ENCODE results near the gene CEP112.

The CEP112 gene

DNA sequence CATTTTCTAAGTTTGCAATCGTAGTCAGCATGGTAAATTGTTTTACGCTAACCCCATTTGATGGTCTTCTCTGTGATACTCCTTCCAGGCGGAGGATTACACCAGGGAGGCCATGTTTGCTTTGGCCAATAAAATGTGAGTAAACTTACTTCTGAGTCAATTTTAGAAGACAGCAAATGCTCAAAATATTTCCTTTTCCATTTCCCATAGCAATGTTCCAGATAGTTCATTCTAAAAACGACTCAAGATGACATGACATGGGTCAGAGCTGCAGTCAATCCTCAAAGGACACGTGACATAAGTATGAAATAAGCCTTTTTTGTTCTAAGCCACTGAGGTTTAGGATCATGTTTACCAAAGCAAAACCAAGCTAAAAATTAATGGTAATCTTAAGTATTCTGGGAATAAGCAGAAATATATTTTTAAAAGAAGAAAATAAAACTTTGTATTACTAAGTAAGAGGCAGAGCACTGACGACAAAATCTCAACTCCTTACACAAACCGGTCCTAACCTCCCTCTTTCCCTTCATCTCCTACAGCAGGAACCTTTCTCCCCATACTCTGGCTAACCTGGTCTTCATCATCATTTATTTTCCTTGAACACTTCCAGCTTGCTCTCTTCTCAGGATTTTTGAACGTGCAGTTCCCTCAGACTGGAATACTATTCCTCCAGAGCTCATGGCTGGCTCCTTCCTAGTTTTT, 266.2 kb downstream of the CEP112 start:
- DNase-seq (ENCODE audit: low read depth), result peak; percentile 82

DNA sequence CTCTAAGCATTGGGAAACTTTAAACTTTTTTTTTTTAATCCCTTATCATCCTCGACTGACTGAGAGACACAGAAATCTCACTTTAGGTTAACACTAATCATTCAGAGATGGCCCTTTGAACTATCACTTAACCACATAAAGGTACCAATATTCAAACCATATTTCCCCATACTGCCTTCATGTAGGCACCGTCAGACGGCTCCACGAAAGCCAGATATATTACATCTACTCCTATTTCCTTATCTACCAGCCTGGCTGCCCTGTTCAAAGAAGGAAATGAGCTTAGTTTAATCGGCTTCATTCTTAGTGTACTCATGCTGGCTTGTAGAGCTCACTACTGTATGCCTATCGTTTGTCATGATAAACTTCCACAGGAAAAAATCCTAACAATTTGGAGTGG, 270.9 kb downstream of the CEP112 start:
- no peak for DNase-seq (ENCODE audit: low read depth)

DNA sequence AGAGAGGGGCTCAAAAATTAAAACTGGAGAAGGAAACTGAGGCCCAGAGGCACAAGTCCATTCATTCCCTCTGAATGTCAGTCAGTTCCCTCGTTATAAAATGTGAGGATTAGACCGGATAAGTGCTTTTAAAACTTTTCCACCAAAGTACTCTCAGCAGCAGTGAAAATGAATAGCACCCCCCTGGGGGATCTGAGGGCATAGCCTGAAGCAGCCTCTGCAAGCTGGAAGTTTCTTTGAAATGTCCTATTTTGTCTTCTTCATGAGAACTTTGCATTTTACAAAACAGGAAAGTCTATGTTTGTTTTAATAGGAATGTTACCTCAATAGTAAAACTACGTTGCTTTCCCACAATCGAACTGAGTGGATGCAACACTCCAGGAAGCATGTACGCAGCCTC, 273.0 kb downstream of the CEP112 start:
- no peak for DNase-seq (ENCODE audit: low read depth)

DNA sequence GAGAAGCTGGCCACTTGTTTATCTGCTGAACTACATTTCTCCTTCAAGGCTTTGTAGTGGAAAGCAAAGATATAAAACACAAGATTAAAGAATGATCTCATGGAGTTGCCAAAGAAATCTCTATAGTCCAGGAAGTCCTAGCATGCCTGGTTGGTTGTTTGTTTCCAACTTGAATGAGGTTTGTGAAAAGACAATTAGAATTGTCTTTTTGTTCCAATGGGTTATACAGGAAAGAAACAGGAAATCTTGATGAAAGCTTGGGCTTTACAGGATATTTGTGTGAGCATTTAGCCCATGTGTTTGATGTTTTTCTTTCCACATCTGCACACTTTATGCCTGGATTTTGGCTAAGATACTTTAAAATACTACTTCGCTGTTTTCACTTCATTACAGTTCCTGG, 273.4 kb downstream of the CEP112 start:
- no peak for DNase-seq (ENCODE audit: low read depth)

DNA sequence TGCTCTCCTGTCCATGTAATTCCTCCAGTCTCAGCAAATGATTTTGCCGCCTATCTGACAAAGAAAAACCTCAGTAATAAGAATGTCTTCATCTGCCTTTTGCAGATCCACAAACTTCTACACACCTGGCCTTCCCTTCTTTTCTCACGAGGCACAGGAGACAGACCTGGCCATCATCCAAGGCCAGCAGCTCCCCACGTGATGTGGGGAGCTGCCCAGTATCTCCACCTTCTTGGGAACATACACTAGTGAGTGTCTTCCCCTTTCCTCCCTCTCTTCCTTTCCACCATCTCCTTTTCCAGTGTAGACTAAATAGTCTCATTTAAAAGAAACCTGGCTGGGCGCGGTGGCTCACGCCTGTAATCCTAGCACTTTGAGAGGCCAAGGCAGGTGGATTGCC, 274.4 kb downstream of the CEP112 start:
- no peak for DNase-seq (ENCODE audit: low read depth)

DNA sequence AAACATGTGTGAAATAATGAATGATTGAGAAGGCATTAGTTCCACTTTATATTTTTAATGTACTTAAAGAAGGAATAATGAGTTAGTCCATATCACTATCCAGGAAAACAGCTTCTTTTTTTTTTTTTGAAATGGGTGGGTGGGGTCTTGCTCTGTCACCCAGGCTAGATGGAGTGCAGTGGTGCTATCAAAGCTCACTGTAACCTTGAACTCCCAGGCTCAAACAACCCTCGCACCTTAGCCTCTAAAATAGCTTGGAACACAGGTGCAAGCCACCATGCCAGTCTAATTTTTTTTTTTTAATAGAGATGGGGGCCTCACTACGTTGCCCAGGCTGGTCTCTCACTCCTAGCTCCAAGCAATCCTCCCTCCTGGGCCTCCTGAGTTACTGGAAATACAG, 275.5 kb downstream of the CEP112 start:
- DNase-seq (ENCODE audit: low read depth), result no peak

DNA sequence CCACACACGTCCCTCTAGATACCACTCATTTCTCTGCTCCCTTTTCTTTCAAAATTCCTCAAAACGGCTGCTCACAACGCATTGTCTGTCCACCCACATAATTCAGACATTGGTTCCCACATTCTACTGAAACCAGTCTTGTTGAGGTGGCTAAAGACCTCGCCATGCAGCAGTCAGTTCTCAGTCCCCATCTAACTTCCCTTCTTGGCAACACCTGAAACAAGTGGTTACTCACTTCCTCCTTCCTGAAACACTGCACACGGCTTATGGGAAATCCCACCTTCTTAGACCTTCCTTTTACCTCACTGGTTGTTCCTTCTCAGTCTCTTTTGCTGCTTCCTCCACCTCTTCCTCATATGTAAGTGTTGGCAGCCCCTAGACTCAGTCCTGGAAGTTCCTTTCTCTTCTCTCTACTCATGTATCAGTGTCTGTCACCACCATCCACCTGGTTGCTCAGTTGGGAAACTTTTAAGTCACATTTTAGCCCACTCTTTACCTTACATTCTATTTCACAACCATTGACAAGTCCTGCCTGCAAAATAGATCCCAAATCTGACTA, 277.1 kb downstream of the CEP112 start:
- DNase-seq (ENCODE audit: low read depth), result no peak

DNA sequence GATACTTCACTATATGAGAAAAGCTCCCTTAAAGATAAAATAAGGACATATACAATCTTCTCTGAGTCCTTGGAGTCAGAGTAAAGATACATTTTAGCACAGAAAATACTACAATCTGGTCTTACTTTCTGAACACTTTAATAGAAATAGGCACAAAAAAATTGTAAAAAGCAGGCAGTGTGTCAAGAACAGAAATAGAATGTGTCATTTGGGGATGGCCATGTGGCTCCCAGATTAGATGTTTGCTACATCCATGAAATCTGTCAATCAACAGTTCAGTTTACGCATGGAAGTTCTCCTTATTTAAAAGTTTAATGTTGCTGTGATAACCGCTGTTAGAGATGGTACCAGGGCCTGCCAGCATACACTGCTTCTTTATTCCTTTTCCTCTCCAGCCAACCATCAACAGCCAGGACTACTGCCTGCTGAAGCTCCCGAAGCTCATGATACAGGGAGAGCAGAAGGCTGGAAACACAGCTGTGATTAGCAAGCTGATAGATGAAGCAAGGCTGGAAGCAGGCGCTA, 278.5 kb downstream of the CEP112 start:
- no peak for DNase-seq (ENCODE audit: low read depth)

DNA sequence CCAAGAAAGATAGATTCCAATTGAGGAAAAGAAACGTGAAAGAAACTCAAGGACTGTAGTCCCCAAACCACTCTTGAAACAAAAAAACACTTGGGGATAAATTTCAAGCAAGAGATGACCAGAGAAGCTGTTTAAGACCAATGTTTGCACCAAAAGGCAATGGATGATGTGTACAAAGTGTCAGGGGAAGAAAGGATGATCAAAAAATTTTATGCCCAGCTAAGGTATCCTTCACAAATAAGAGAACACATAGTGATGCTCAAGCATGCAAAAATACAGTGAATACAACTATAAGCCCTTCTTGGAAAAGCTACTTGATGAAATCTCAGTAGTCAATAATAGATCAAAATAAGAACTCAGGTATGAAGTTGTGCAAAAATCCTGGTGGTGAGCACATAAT, 281.1 kb downstream of the CEP112 start:
- DNase-seq (ENCODE audit: low read depth), result no peak

DNA sequence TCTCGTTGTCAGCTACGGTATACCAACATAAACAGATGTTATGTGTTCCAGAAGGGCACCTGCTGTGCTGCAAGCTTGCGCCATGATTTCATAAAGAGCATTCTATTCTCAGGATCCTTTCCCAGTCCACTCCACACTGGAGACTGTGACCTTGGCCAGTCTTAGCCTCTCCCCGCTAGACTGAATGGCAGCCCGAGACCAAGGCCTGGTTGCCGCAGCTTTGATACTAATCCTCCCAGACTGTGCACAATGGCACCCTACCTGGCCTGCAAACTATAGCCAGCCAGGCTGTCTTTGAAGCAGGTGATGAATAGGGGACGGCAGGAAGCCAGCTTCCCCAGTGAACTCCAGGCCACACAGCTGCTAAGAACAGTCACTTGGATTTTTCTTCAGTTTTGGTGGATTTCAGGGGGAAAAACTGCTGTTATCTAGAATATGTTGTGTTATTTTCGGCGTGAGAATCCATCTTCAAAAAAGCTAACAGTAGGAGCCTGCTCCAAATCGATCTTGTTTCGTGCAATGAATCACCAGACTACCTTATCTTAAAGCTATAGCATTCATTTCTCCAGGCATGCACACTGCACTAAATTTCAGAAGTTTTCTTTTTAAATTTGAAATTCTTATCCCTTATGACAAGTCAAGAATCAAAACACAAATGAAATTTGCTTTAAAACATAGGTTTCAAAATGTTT, 289.0 kb downstream of the CEP112 start:
- no peak for DNase-seq (ENCODE audit: low read depth)

DNA sequence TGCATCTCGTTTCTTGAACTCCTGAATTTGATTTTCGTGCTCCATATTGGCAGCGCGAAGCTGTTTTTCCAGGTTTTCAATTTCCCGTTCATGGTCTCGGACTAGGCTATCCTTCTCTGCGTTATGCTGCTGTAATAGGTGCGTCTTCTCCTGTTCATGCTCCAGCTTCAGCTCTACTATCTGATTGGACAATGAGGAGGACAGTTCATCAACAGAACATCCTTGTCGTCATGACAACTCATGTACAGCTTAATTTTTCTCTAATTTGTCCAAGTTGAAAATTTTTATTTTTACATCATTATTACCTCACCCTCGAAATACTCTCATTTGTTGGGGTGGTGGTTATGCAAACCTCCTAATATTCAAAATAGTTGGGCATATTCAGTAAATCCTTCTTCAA, 289.8 kb downstream of the CEP112 start:
- no peak for DNase-seq (ENCODE audit: low read depth)

DNA sequence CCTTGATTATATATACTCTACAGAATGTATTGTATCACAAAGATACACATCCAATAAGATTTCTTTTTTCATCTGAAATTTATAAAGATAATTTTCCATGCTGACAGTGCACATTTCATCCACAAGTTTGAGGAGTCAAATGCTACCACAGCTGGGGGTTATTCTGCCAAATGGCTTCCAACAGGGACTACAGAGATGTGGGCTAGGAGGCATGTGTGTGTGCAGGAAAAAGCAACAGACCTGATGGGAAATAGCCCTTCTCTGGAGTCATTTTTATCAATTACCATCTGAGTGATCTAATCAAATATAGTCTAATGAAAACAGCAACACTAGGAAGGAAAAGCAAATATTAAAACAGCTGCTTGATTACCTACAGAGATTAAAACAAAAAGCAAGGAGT, 290.5 kb downstream of the CEP112 start:
- no peak for DNase-seq (ENCODE audit: low read depth)

DNA sequence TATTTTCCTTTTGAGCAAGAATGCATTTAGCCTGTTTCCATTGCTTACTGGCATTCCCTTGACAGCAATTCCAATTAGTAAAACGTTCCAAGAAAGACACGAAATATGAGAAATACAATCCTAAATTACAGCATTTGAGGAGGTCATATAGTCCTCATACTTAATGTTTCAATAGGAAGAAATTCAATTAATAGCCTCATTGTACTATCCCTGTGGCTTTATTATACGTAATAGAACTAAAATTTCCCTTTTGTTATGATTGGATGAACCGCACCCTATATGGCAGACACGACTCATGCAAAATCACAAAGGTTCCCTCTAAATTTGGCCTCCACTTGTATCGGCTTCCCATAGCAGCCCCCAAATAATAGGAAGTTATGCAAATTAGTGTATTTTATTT, 291.7 kb downstream of the CEP112 start:
- DNase-seq (ENCODE audit: low read depth), result no peak

DNA sequence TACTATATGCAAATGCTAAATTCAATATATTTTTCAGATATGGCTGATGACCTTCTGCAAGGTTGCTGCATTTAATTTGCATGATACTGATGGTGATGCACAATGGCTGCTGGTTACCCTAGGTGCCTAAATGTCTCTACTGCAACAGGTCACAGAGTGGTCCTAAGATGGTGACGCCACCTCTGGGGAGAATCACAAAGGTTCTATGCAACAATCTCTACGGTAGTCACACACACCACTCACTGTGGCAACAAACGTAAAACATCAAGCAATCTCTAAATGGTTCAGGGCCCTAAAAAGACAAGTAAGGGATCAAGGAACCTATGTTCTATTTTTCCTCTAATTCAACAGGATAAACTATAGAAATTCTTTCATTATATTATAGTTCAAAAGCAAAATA, 293.3 kb downstream of the CEP112 start:
- DNase-seq (ENCODE audit: low read depth), result no peak

DNA sequence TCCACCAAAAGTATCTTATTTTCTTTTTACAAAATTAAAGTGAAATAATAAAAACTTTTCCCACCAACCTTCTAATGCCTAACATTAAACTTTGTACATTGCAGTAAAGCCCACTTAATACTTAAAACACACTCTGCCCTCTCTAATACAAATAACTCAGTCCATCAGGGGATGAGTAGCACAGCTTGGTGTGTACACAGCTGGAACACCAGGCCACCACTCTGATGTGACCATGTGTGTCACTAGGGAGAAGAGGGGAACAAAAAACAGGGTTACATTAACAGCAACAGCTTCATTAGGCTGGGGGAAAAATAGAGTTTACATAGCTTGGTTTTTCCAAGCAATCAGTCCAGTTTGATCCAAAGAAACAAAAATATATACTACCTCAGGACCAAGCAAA, 295.0 kb downstream of the CEP112 start:
- DNase-seq (ENCODE audit: low read depth), result no peak

DNA sequence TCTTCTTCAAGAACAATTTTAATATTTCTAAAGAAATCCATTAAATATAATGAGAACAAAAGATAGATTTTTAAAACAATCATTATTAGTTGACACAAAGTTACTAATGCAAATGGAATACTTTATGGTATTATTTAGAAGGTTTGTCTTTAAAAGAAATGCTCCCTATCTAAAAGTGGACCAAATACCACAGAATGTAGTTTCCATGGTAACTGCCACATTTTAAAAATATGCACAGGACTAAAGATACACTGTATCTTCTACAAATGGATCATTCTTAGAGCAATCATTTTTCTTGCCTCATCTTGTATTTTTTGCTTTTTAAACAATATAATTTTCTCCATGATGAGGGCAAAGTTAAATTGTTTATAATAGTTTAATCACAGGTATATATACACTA, 296.0 kb downstream of the CEP112 start:
- DNase-seq (ENCODE audit: low read depth), result no peak

DNA sequence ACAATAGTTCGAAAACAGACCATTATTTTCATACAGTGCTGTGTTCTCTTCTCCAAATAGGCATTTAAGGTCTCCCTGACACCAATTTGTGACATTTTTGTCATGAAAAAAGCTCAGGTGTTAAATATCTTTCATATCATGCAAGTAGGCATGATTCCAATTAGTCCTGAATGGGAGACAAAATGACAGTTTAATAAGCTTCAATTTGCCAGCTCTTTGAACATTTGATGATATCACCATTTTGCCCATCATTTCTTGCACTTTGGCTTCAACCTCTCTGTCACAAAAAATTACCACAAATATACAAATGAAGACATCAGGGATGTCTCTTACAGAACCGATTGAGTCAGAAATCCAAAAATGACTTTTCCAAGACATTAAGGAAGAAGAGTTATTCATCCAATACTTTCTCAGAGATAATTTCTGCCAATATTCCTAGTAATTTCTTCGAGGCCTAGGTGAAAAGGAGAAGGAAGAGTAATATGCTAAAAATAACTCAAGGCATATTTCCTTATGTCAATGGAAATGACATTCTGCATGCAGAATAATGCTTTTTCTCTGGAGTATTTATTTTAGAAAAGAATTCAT, 298.1 kb downstream of the CEP112 start:
- no peak for DNase-seq (ENCODE audit: low read depth)

DNA sequence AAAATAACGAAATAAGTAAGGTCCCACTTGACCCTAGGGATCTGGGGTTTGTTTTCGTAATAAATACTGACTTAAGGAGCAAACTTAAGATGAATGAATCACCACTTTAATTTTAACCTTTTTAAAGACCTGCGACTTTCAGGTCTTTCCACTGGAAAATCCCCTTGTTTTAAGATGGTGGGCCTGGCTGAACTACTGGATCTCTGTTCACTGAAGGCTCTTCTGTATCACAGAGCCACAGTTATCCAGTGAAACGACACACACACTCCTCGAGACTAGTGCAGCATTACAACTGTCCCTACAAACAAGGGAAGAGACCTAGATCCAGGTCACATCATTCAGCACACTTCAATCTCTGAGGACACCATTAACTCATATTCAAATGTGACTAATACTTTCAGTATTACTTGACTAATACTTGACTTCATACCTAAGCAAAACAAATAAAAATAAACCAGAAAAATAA, 299.0 kb downstream of the CEP112 start:
- no peak for DNase-seq (ENCODE audit: low read depth)

DNA sequence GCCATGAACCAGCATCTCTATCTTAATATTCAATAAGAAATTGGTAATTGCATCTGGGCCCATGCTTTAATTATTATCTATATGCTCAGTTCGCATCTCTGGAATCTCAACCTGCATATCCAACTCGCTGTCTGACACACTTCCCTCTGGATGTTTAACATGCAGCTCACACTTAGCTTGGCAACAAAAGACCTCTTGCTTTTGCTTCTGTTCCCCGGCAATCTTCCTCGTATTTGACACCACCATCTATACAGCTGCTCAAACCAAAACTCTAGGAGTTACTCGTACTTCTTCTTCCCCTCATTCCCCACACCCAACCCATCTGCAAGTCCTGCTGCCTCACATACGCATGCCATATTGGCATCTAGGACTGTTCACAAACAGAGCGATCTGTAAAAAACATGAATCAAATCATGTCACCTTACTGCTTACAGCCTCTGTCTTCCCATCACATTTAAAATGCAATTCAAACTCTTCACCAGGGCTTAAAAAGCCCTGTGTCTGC, 300.6 kb downstream of the CEP112 start:
- DNase-seq (ENCODE audit: low read depth), result no peak

DNA sequence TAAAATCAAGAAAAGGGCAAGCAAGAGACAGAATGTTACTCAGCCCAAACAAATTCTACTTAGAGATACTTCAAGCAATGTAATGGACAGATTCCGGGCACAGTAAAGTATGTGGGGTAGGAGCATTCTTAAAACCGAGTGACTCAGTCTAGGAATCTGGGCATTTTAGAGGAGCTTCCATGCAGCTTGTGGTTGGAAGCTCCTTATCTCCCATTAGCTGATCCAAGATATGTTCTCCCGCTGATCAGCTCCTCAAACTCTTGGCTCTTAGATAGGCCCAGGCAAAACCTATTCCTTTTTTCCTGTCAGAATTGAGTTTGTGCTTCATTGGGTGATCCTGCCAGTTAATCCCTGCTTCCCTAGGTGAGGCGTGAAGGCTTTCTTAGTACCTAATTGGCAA, 303.3 kb downstream of the CEP112 start:
- no peak for DNase-seq (ENCODE audit: low read depth)

DNA sequence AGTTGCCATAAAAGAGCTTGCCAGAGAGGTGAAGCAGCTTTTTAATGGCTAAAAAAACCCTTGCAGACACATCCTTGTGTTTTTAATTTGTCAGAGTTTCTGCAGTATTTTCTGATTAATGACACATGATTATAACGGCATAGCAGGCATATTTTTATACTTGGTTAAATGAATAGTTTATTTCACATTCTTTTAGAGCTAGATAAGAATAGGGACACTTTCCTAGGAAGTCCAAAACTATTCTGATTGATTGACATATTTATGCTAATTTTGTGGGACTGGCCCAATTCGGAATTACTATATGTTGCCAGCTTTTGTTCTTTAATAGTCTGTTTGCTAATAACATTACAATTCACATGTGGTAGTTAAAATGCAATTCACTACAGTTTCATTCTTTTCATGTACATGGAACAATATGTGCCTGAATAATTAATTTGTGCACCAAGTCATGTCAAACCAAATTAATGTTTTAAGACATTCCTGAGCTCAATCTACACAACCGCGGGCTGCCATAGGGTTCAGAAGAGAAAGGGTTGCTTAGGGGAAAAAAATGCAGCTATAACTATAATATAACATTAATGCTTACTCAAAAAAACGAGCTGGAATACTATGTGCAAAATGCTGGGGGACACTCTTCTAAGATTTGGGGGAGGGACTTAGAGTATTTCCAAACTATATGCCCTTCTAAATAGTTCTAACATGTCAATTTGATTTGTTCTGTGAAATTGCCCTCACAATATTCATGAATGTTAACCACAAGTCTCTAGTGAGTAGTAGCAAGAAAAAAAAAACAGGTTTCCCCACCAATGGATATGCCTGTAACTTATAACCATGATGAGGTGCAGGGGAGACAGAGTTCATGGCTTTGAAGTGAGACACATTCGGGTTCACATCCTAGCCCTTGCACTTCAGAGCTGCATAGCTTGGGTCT, 305.4 kb downstream of the CEP112 start:
- no peak for DNase-seq (ENCODE audit: low read depth)
